Hematopoietic multipotent progenitor cell treated with erythropoietin and hydrocortisone succinate and interleukin-3 and kit ligand, for 4 days (in vitro differentiated cells): ENCODE data around the gene CHSY3.

Experiments used
- DNase-seq: peaks from one replicate; pipeline ENCODE4 v3.0.0-alpha.2; 2015

Gene CHSY3

DNA sequence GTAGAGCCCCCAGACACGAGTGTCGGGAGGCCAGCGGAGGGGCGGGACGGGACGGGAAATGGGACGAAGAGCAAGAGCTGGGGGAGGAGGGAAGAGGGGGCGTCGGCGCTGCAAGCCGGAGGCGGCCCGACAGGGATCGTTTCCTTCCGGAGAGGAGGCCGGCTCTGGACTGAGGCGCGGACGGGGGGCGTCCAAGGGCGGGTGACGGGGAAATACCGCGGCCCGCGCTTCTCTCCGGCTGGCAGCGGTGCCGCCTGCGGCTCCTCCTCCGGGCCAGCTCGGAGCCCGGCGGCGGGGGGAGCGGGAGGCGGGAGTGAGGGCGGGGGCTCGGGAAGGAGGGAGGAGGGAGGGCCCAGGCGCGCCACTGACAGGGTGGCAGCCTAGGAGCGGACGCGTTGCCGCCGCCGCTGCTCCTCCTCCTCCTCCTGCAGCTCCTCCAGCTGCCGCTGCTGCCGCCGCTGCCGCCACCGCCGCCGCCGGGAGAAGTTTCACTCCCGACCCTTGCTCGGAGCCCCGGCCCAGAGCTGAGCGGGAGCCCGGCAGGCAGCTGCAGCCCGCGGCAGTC lies at the start of gene CHSY3:
Gene CHSY3, plus strand, starts transcription at position 364 of the 565 bp plus-strand sequence.
- DNase-seq = peak; percentile 88

GRCh38 chr5:129856325-129856724 lies 47.9 kb upstream of the CHSY3 start:
- no peak for DNase-seq

DNA sequence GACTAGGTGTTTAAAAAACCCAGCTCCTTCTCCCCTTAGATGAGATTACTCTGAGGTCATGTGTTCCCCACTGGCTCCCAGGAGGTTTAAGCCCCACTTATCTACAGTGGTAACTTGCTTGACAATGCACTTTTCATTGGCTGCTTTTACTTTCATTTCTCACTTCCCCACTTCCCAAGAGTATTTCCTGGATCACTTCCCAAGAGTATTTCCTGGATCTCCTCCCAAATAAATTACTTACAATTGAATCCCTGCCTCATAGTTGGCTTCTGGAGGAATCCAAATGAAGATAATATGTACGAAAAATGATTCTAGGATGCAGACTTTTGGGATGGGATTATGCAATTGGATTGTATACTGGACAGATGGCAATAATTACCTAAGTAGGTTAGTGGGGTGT lies 47.1 kb upstream of the CHSY3 start:
- DNase-seq = no peak

DNA sequence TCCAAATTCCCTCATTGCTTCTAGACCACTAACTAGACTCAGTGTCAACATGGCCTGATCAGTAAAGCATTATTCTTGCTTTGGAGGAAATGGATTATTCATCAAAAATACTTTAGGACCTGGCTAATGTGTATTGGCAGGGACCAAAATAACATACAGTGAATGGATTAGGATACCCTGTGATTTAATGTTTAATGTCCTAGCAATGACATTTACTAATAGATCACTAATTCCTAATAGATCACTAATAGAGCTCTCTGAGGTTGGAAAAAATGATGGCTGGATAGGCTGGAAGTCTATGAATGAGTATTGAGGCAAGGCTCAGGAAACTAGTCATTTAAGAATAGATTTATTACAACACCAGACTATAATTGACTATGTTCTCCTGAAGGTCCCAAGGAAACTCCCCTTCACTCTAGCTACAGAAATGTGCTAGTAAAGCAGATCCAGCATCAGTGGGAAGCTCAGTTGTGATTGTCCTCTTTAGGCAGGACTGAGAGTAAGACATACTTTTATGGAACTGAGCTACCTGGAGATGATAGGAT lies 46.1 kb upstream of the CHSY3 start:
- DNase-seq = no peak

GRCh38 chr5:129884322-129884721 lies 19.9 kb upstream of the CHSY3 start:
- DNase-seq = no peak

DNA sequence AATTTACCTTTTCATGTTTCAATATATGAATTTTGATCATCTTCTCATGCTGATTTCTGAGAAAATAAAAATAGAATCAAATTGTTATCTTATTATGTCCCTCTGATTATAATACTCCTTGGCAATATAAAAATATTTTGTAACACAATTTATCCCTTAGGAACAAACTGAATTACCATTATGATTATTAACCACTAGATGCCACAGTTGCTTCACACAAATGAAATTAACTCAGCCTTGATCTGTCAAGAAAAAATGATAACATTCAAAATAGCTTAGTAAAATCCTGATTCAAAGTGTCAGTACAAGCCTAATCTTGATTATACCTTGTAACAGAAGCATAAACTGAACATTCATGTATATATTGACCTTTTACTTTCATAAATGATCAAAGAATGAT lies 4.8 kb upstream of the CHSY3 start:
- DNase-seq = peak; percentile 42

- DNase-seq = no peak
These were observed 1.4 kb upstream of the CHSY3 start for GRCh38 chr5:129902816-129903215.

DNA sequence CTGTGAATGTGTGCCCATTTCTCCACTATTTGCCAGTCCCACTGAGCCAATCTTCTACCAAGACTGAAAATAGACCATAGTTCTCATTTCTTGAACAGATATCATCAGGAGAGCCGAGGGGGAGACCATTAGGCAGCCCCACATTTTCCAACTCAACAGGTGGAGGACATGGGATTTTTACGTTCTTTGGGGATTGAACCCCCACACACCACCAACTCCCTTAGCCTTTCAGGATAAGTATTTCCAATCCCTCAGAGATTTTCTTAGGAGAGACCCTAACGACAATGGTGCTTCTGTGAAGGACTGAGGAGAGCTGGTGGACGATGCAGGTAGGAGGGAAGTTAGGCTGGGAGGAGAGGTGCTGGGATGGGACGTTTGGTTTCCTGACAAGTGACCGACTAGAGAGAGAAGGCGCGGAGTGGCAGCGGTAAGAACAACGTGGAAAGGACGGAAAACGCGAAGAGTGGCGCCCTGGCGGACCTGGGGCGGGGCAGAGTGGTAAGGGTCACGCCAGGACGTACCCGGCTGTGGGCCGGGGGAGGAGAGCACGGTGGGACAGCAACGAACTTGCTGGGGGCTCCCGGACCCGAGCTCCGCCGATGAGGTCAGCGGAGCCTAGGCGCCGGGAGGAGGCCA lies 681 bp upstream of the CHSY3 start:
- no peak for DNase-seq

DNA sequence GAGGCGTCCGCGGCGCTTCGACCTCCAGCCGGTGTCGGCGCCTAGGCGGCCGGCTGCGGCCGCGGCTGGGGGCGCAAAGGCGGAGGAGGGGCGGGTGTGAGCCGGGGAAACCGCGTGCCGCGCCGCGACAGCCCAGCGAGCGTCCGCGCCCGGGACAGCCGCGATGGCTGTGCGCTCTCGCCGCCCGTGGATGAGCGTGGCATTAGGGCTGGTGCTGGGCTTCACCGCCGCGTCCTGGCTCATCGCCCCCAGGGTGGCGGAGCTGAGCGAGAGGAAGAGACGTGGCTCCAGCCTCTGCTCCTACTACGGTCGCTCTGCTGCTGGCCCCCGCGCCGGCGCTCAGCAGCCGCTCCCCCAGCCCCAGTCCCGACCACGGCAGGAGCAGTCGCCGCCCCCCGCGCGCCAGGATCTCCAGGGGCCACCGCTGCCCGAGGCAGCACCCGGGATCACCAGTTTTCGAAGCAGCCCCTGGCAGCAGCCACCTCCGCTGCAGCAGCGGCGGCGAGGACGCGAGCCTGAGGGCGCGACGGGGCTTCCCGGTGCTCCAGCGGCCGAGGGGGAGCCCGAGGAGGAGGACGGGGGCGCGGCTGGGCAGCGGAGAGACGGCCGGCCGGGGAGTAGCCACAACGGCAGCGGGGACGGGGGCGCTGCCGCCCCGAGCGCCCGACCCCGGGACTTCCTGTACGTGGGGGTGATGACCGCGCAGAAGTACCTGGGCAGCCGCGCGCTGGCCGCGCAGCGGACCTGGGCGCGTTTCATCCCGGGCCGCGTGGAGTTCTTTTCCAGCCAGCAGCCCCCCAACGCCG lies 605 bp downstream of the CHSY3 start:
- peak; percentile 11 for DNase-seq

DNA sequence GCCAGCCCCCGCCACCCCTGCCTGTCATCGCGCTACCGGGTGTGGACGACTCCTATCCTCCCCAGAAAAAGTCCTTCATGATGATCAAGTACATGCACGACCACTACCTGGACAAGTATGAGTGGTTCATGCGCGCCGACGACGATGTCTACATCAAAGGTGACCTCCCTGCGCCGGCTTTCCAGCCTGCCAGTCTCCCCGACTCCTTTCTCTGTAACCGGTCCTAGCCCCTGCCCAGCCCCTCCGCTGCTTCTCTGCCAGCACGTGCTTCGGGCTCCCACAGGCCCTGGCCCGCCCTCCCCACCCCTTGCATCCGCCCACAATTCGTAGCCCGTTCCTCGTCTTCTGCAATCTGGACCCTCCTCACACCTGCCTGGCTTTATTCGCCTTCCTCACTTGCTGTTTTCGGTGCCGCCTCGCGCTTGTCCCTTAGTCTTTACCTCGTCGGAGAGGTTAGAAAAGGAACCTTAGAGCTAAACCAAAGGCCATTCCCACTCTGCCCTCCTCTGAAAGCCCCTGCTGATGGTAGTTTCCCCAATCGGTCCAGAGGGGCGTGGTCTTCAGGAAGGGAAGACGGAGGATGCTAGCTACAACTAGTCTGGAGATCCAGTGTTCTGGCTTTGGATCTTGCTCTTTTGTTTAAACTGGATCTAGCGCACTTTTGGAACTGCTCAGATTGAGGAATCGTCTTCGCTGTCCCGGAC lies 1.4 kb downstream of the CHSY3 start:
- DNase-seq = peak; percentile 13

DNA sequence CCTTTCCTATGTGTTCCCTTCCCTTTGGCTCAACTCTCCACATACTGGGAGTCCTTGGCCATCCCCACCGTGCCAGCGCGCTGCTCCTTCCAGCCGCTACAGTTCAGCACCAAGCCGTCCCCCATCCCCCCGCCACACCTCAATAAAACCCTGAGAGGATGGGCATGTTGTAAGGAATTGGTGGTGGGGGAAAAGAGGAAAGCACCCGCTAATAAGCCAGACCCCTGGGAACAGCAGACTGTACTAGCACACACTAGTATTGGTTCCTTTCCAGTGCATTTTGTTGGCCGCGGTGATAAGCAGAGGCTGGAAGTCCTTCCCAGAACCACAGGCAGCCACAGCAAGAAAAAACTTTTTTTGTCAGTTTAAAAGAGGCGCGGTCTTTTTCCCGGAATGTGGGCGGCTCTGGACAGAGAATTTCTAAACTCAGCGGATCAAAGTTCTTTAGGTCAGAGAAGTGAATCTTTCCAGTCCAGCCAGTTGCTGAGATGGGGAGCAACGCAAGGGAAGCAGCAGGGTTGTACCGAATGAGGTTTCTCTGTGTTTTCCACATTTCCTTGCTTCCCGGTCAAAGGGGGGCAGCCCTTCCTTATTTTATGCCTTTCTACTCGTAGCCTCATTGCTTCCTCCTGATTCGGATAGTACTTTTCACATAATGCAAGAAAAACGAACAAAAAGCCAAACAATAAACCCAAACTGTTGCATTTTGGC lies 2.1 kb downstream of the CHSY3 start:
- DNase-seq = peak; percentile 20

GRCh38 chr5:129909225-129909624 lies 5.0 kb downstream of the CHSY3 start:
- DNase-seq = no peak

DNA sequence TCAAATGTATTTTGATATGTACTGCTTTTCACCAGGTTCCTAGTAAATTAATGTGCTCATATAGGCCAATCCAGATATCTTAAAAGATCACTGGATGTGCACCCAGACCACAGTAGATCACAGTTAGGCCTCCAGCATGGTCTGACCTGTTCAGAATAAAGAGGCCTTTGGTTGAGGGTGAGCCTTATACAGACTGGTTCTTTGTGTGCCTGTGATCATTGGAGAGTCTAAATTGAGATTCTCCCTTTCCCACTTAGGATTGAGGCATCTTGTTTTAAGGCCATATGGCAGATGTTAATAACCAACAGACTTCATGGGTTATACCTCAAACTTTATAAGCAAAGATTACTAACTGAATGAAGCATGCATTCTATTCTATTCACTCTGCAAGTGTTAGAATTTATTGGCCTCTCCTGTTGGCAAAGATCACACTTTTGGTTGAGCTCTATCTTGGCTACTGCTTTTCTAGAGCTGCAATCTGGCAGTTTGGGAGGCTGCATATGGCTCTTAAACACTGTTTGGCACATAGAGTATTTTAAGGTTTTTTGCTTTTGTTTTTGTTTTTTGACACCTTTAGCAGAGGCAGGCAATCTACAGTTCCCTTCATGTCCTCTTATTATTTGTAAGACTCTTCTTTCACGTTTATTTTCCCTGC lies 8.5 kb downstream of the CHSY3 start:
- DNase-seq = no peak

GRCh38 chr5:129915415-129915814 lies 11.2 kb downstream of the CHSY3 start:
- DNase-seq = no peak

DNA sequence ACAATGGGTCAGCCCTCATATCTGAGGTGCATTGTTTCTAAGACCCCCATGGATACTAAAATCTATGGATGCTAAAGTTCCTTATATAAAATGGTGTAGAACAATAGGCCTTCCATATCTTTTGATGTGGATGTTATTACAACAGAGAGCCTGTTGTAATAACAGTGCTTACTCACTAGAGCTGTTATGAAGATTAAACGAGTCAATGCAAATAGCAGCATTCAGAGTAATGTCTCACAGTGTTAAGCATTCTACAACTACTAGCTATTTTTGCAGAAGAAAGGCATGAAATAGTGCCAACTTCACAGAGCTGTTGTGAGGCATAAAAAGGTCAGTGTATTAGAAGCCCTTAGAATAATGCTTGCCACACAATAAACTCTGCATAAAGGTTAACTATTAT lies 13.0 kb downstream of the CHSY3 start:
- no peak for DNase-seq

- DNase-seq = no peak
These were observed 16.9 kb downstream of the CHSY3 start for GRCh38 chr5:129921204-129921603.

GRCh38 chr5:129930221-129930620 lies 26.0 kb downstream of the CHSY3 start:
- DNase-seq = no peak

DNA sequence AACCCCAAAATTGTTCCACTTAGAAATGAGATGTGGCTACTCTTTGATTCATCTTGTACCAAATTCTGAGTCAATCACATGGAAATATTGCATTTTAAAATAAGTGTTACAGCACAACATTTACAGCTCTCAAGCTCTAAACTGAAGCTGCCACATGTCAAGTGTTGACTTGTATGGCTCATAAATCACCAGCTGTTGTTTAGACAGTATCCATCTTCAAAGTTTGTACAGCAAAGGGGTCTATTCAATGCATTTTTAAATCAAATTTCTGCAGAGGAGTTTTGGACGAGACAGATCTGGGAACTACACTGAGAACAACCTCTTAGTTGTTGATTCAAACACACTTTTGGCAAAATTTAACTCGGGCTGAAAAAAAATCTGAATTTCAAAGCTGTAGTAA lies 31.4 kb downstream of the CHSY3 start:
- no peak for DNase-seq

- DNase-seq = no peak
These were observed 33.8 kb downstream of the CHSY3 start for GRCh38 chr5:129938077-129938476.

DNA sequence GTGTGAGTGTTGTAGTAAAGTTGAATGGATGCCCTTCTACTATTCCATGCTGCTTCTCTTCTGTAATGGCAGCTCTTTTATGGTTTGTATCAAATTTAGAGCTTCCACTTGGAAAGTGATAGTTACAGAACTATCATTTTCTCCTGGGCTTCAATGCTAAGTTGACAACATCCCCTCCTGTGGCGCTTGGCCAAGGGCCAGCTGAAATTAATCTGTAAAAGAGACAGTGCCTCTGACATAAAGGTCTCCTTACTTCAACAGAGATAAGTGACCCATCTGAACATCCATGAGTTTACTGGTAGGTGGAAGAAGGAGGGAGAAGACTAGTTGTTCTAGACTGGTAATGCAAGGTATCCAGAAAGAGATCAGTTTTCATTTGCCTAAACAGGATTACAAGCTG lies 39.7 kb downstream of the CHSY3 start:
- no peak for DNase-seq

GRCh38 chr5:129945028-129945427 lies 40.8 kb downstream of the CHSY3 start:
- no peak for DNase-seq

GRCh38 chr5:129945774-129946270 lies 41.6 kb downstream of the CHSY3 start:
- no peak for DNase-seq
